Left ventricle myocardium inferior (tissue), 1 donor: ENCODE measurements around the gene PLA2R1. TPM values are rescaled to one million over a fixed set of nuclear protein-coding genes. Genes with fewer than 3 reads are reported as not detected.

Experiments
- DNase-seq: peaks from one replicate; pipeline ENCODE4 v3.0.0-alpha.2; 2020
- H3K27ac ChIP-seq: fragments of 200-600 bp; replicated peaks from 2 replicates; pipeline ENCODE4 v1.8.0; 2021
- H3K27me3 ChIP-seq: fragments of 200-600 bp; 2 replicates; pipeline ENCODE4 v1.8.0; 2021; ENCODE audit warnings: low read depth
- H3K36me3 ChIP-seq: fragments of 200-600 bp; 2 replicates; pipeline ENCODE4 v1.8.0; 2021
- H3K4me1 ChIP-seq: fragments of 200-600 bp; 2 replicates; pipeline ENCODE4 v1.8.0; 2021
- H3K4me3 ChIP-seq: fragments of 200-600 bp; 2 replicates; pipeline ENCODE4 v1.8.0; 2021; ENCODE audit warnings: mild to moderate bottlenecking, moderate library complexity
- H3K9me3 ChIP-seq: fragments of 200-600 bp; replicated peaks from 2 replicates; pipeline ENCODE4 v1.8.0; 2021
- CTCF ChIP-seq: fragments of 200-600 bp; IDR thresholded peaks from 2 replicates; pipeline ENCODE4 v1.8.0; 2021; ENCODE audit warnings: antibody characterized with exemption, mild to moderate bottlenecking, borderline replicate concordance
- intact Hi-C: fragments of 100-400 bp; cut with micrococcal nuclease; formaldehyde crosslinking; loops from one replicate; pipeline ENCODE4 v1.11.0; 2022
- total RNA-seq: library from RNA; stranded (reverse); fragmentation: NEBNext Ultra II Directional; extraction: Animal tissue kit (Norgen Biotek cat#: 25700); gene quantifications from one replicate; pipeline ENCODE4 v1.2.1, GENCODE V29; 2021
- donor health status: DM: no; HTN: yes; CAD: no; lungs with severe emphysema.

The PLA2R1 gene
- total RNA-seq, 1 donor from 2014 or later: 2.3 TPM

GRCh38 chr2:159933040-159933726 lies 129.2 kb downstream of the PLA2R1 start:
- H3K4me3 ChIP-seq: no peak overlapping the region
- no peak for TF ChIP-seq CTCF
- no peak for DNase-seq
- H3K27ac ChIP-seq: peak overlapping the region; percentile 15
- H3K4me1 ChIP-seq: peaks cover 19% of the 10 kb centered on the region
- H3K27me3 ChIP-seq: no peaks in the 10 kb centered on the region
- no peaks in the 10 kb centered on the region for H3K36me3 ChIP-seq
- intact Hi-C loops: no loop called here
- peaks cover 16% of the 10 kb centered on the region for H3K9me3 ChIP-seq

GRCh38 chr2:159926695-159927094 lies 135.7 kb downstream of the PLA2R1 start:
- H3K36me3 ChIP-seq: no peaks in the 10 kb centered on the region
- H3K27me3 ChIP-seq: no peaks in the 10 kb centered on the region
- no peak overlapping the region for H3K4me3 ChIP-seq
- peaks cover under 1% of the 10 kb centered on the region for H3K4me1 ChIP-seq
- no peak overlapping the region for H3K27ac ChIP-seq
- intact Hi-C loops: no loop called here
- no peak for DNase-seq
- TF ChIP-seq CTCF: no peak
- H3K9me3 ChIP-seq: peaks cover 21% of the 10 kb centered on the region

- intact Hi-C loops: no loop called here
- DNase-seq: no peak
- Histone ChIP-seq H3K4me1 (peaks cover 3% of the 10 kb centered on the region), H3K4me3 (no peak overlapping the region), H3K27me3 (no peaks in the 10 kb centered on the region), H3K9me3 (peaks cover 21% of the 10 kb centered on the region), H3K27ac (no peak overlapping the region), H3K36me3 (no peaks in the 10 kb centered on the region)
- no peak for TF ChIP-seq CTCF
These were observed 136.4 kb downstream of the PLA2R1 start for GRCh38 chr2:159925975-159926374.

GRCh38 chr2:159922563-159922962 lies 139.9 kb downstream of the PLA2R1 start:
- H3K9me3 ChIP-seq: no peaks in the 10 kb centered on the region
- no peaks in the 10 kb centered on the region for H3K36me3 ChIP-seq
- intact Hi-C loops: no loop called here
- TF ChIP-seq CTCF: no peak
- H3K4me1 ChIP-seq: peaks cover 3% of the 10 kb centered on the region
- DNase-seq: no peak
- H3K27ac ChIP-seq: no peak overlapping the region
- no peaks in the 10 kb centered on the region for H3K27me3 ChIP-seq
- no peak overlapping the region for H3K4me3 ChIP-seq

- TF ChIP-seq CTCF: peak; percentile 80
- intact Hi-C loops: no loop called here
- Histone ChIP-seq H3K9me3 (no peaks in the 10 kb centered on the region), H3K4me3 (no peak overlapping the region), H3K27ac (no peak overlapping the region), H3K27me3 (no peaks in the 10 kb centered on the region), H3K4me1 (peaks cover 3% of the 10 kb centered on the region), H3K36me3 (no peaks in the 10 kb centered on the region)
- peak; percentile 76 for DNase-seq
These were observed 140.5 kb downstream of the PLA2R1 start for GRCh38 chr2:159921752-159922404.
